K562 (cell line): ENCODE data around the gene WWP2. TPM values are rescaled to one million over a fixed set of nuclear protein-coding genes. Genes with fewer than 3 reads are reported as not detected.

Source experiments
- ATAC-seq: fragments of 200-7000 bp; cut with Tn5 transposase; 3 replicates; pipeline ENCODE4 v1.9.1; 2020; ENCODE audit warnings: moderate library complexity
- BruUV-seq: library from RNA; stranded (reverse); fragments of 400-500 nt; replicated peaks from 2 replicates; lab custom pipeline; 2021; lab: Mats Ljungman, UMichigan
- CTCF ChIA-PET: fragments of 300-600 bp; formaldehyde crosslinking; extraction: SDS; loops from one replicate; lab custom pipeline; 2021; ENCODE audit warnings: low intra/inter-chr PET ratio; lab: Yijun Ruan, JAX
- POLR2A ChIA-PET: fragments of 300-600, 350-650 bp; sonication (Branson Sonifier 250); formaldehyde crosslinking; extraction: SDS; loops from one replicate; lab custom pipeline; 2021; ENCODE audit warnings: antibody characterized with exemption, inconsistent platforms; lab: Yijun Ruan, JAX
- DNase-seq, 4 experiments: peaks; one replicate each; pipeline versions ENCODE4 v3.0.0 to v3.0.0-alpha.2; 2011 to 2018; ENCODE audit warnings: low spot score in 3 of 4, mixed read lengths in 3 of 4; ENCODE audit errors: extremely low read depth in 1 of 4
- FAIRE-seq: peaks from 2 replicates; lab custom pipeline; 2011; peaks lifted over from hg19 to GRCh38; lab: Jason Lieb, UNC
- H2AFZ ChIP-seq: 2 replicates; pipeline ENCODE4 v1.6.0; 2011; ENCODE audit warnings: low read depth, low read length, control low read depth, inconsistent platforms
- H3K27ac ChIP-seq: fragments of 200-600 bp; 3 replicates; pipeline ENCODE4 v1.8.0; 2011; ENCODE audit warnings: low read depth, mild to moderate bottlenecking, control low read depth, inconsistent platforms, low read length, moderate library complexity, mixed read lengths; ENCODE audit errors: extremely low read depth
- H3K27me3 ChIP-seq, 2 experiments: fragments of 300-600 bp in 1 of 2; 2 replicates in 1 of 2; 3 replicates in 1 of 2; pipeline versions ENCODE4 v1.6.0 to v1.8.0; 2011; ENCODE audit warnings: inconsistent platforms in 2 of 2, low read length in 2 of 2, mild to moderate bottlenecking in 1 of 2, mixed read lengths in 1 of 2, moderate library complexity in 1 of 2; ENCODE audit not compliant: control insufficient read depth in 2 of 2, insufficient read depth in 2 of 2
- H3K36me3 ChIP-seq: fragments of 300-600 bp; 3 replicates; pipeline ENCODE4 v1.8.0; 2011; ENCODE audit warnings: mild to moderate bottlenecking, low read length, inconsistent platforms; ENCODE audit not compliant: control insufficient read depth, insufficient read depth
- H3K4me1 ChIP-seq, 2 experiments: fragments of 200-600 bp in 1 of 2; replicated peaks in 1 of 2; 2 replicates in 1 of 2; 3 replicates in 1 of 2; pipeline versions ENCODE4 v1.5.1 to v1.8.0; 2011; ENCODE audit warnings: inconsistent platforms in 2 of 2, low read length in 2 of 2, mild to moderate bottlenecking in 1 of 2, mixed read lengths in 1 of 2, moderate library complexity in 1 of 2; ENCODE audit not compliant: control insufficient read depth in 2 of 2, insufficient read depth in 2 of 2
- H3K4me2 ChIP-seq: 2 replicates; pipeline ENCODE4 v1.6.1; 2011; ENCODE audit warnings: low read length, control low read depth, inconsistent platforms, mixed read lengths; ENCODE audit not compliant: insufficient read depth
- H3K4me3 ChIP-seq: fragments of 200-600 bp; sonication (generic), shearing (Covaris generic); 2 replicates; pipeline ENCODE4 v1.5.1; 2016; ENCODE audit warnings: control low read depth, inconsistent platforms
- H3K79me2 ChIP-seq: fragments of 200-600 bp; 3 replicates; pipeline ENCODE4 v1.8.0; 2011; ENCODE audit warnings: low read length, inconsistent platforms; ENCODE audit not compliant: control insufficient read depth, insufficient read depth
- H3K9ac ChIP-seq, 2 experiments: 2 replicates each; pipeline versions ENCODE4 v1.6.0 to v1.6.1; 2011; ENCODE audit warnings: low read depth in 2 of 2, low read length in 2 of 2, control low read depth in 1 of 2, inconsistent platforms in 1 of 2, mild to moderate bottlenecking in 1 of 2, mixed read lengths in 1 of 2; ENCODE audit not compliant: insufficient read depth in 1 of 2
- H3K9me1 ChIP-seq: one replicate; pipeline ENCODE4 v1.6.0; 2011; ENCODE audit warnings: inconsistent platforms, mild to moderate bottlenecking, low read length, moderate library complexity; ENCODE audit not compliant: control insufficient read depth, insufficient read depth
- H3K9me3 ChIP-seq: replicated peaks from 2 replicates; pipeline ENCODE4 v1.5.1; 2011; ENCODE audit warnings: low read depth, low read length, inconsistent platforms; ENCODE audit not compliant: control insufficient read depth, insufficient read depth
- H4K20me1 ChIP-seq: replicated peaks from 2 replicates; pipeline ENCODE4 v1.6.1; 2011; ENCODE audit warnings: low read length, inconsistent platforms, mixed read lengths; ENCODE audit not compliant: control insufficient read depth, insufficient read depth
- ATF2 ChIP-seq: sonication (generic); formaldehyde crosslinking; IDR thresholded peaks from 2 replicates; pipeline ENCODE4 v1.8.1; 2022; ENCODE audit warnings: missing genetic modification reagents
- BRF2 ChIP-seq: IDR thresholded peaks from 3 replicates; pipeline ENCODE4 v1.6.1; 2011; ENCODE audit warnings: borderline replicate concordance, mild to moderate bottlenecking; ENCODE audit not compliant: insufficient read length, insufficient read depth
- EP400 ChIP-seq: fragments of 450-650 bp; IDR thresholded peaks from 2 replicates; pipeline ENCODE4 v1.6.1; 2017; ENCODE audit warnings: antibody characterized with exemption, mild to moderate bottlenecking, moderate library complexity
- KLF10 ChIP-seq: fragments of 250-450 bp; sonication (Bioruptor Pico); IDR thresholded peaks from 2 replicates; pipeline ENCODE4 v1.6.1; 2021; ENCODE audit warnings: matching md5 sums
- MAFK ChIP-seq: IDR thresholded peaks from 2 replicates; pipeline ENCODE4 v1.6.1; 2011; ENCODE audit warnings: low read length, improper control_type of control experiment
- NCOA4 ChIP-seq: fragments of 450-650 bp; IDR thresholded peaks from 2 replicates; pipeline ENCODE4 v1.6.1; 2018; ENCODE audit warnings: mild to moderate bottlenecking; ENCODE audit not compliant: partially characterized antibody
- NFIC ChIP-seq: fragments of 450-650 bp; IDR thresholded peaks from 2 replicates; pipeline ENCODE4 v1.6.1; 2017; ENCODE audit warnings: mild to moderate bottlenecking, inconsistent platforms
- NR4A1 ChIP-seq, 2 experiments: fragments of 250-450 bp in 1 of 2; fragments of 450-650 bp in 1 of 2; sonication (Bioruptor Pico) in 1 of 2; IDR thresholded peaks; 2 replicates each; pipeline versions ENCODE4 v1.4.0 to v1.6.1; 2016 to 2020; ENCODE audit warnings: mild to moderate bottlenecking in 2 of 2, missing compliant biosample characterization in 1 of 2, missing genetic modification characterization in 1 of 2, moderate library complexity in 1 of 2
- SMAD2 ChIP-seq: fragments of 150-350 bp; IDR thresholded peaks from 2 replicates; pipeline ENCODE4 v1.6.1; 2014; ENCODE audit warnings: low read depth, mild to moderate bottlenecking, low read length
- TAL1 ChIP-seq: fragments of 450-650 bp; IDR thresholded peaks from 2 replicates; pipeline ENCODE4 v1.6.1; 2016; ENCODE audit warnings: mild to moderate bottlenecking
- TSHZ1 ChIP-seq: fragments of 250-450 bp; sonication (Bioruptor Pico); IDR thresholded peaks from 2 replicates; pipeline ENCODE4 v1.4.0; 2020; ENCODE audit warnings: mild to moderate bottlenecking, moderate library complexity
- ZNF175 ChIP-seq: fragments of 200-800 bp; sonication (Bioruptor generic); IDR thresholded peaks from 2 replicates; pipeline ENCODE4 v1.6.1; 2016; ENCODE audit warnings: low read depth, mild to moderate bottlenecking, missing genetic modification characterization, missing compliant biosample characterization
- ZNF239 ChIP-seq: fragments of 250-450 bp; sonication (Bioruptor Pico); IDR thresholded peaks from 2 replicates; pipeline ENCODE4 v1.4.0; 2020; ENCODE audit warnings: mild to moderate bottlenecking
- ZNF41 ChIP-seq: fragments of 250-450 bp; sonication (Bioruptor Pico); conservative IDR thresholded peaks from 2 replicates; pipeline ENCODE4 v1.4.0; 2020; ENCODE audit warnings: mild to moderate bottlenecking
- ZNF764 ChIP-seq: fragments of 250-450 bp; sonication (Bioruptor Pico); IDR thresholded peaks from 2 replicates; pipeline ENCODE4 v1.4.0; 2020; ENCODE audit warnings: low read depth, mild to moderate bottlenecking, moderate library complexity
- WGBS: fragments of 100-300 bp; shearing (Covaris generic); methylation state at CpG from one replicate; pipeline ENCODE4 v1.1.6; 2016; ENCODE audit warnings: low coverage, mixed read lengths; ENCODE audit not compliant: insufficient coverage; ENCODE audit errors: missing lambda C conversion rate; 5-methylcytosine and 5-hydroxymethylcytosine counted together
- in situ Hi-C: fragments of 300-500 bp; cut with MboI; formaldehyde crosslinking; loops from 4 replicates; pipeline ENCODE4 v1.15.0; 2018; ENCODE audit warnings: inconsistent platforms, mixed read lengths
- intact Hi-C: fragments of 100-400 bp; cut with micrococcal nuclease; formaldehyde crosslinking; loops from 2 replicates; pipeline ENCODE4 v1.14.2; 2022
- polyA plus RNA-seq, 8 experiments: library from polyadenylated mRNA; depleted of rRNA in 4 of 8; stranded (reverse) in 5 of 8; unstranded in 3 of 8; fragments of >200 nt; fragmentation: Nextera tagmentation in 2 of 8; fragmentation: Illumina TruSeq in 1 of 8; extraction: Ambion mirVana in 2 of 8; extraction: Trizol in 1 of 8; gene quantifications; 2 replicates each; pipeline versions ENCODE4 v1.2.1 to v1.2.3, GENCODE V29; 2011 to 2014; ENCODE audit warnings: inconsistent platforms in 1 of 8, missing spikeins in 1 of 8
- total RNA-seq, 7 experiments: library from RNA; depleted of rRNA in 6 of 7; stranded (reverse); fragments of >200 nt in 6 of 7; fragmentation: Illumina TruSeq in 2 of 7; extraction: Trizol in 2 of 7; gene quantifications; 2 replicates each; pipeline versions ENCODE4 v1.2.1 to v1.2.3, GENCODE V29; 2011 to 2021; ENCODE audit warnings: low replicate concordance in 1 of 7

Gene WWP2
- total and polyA plus RNA-seq, 9 of the 15 experiments (the other 6 are each of a cell fraction or from before 2014, with no cell fraction given), result 1.9 to 34.4 (median 14.6) TPM

GRCh38 chr16:69720822-69721430, 41.2 kb upstream of the WWP2 start:
- in situ Hi-C loops, result no loop called here
- intact Hi-C loops, result no loop called here
- no peaks in the 10 kb centered on the region for H3K9me1 ChIP-seq
- H3K9ac ChIP-seq, result peak overlapping the region in 1 of 2 experiments; percentile 24; a peak in 1 of 4 replicates
- ATAC-seq (no peak), FAIRE-seq (no peak), DNase-seq (no peak)
- H3K36me3 ChIP-seq, result peaks cover 27% of the 10 kb centered on the region; the same call in 1 of the 3 replicates
- BruUV-seq, result no TSS peak
- WGBS, result 93% methylated on average over 7 of the region's 10 CpGs
- CTCF ChIA-PET, result no interaction called here
- peaks cover 31% of the 10 kb centered on the region for H3K79me2 ChIP-seq
- no peak overlapping the region for H3K4me2 ChIP-seq
- no peak overlapping the region for H3K4me3 ChIP-seq
- no peaks in the 10 kb centered on the region for H3K9me3 ChIP-seq
- H3K27me3 ChIP-seq, result no peaks in the 10 kb centered on the region; a peak in 1 of 5 replicates
- H2AFZ ChIP-seq, result peak overlapping the region; percentile 83; the same call in 1 of the 2 replicates
- peaks cover 17 to 24% of the 10 kb centered on the region in 2 experiments; a peak in 4 of 5 replicates for H3K4me1 ChIP-seq
- POLR2A ChIA-PET, result interaction anchor here (1.0 to 8.6 kb wide), 4 partner anchors 12 to 20 kb away, joined by 4 to 66 read pairs (median 6); no protein-coding TSS in a partner anchor
- no peaks in the 10 kb centered on the region for H4K20me1 ChIP-seq
- no peak for TF ChIP-seq EP400
- TF ChIP-seq NCOA4, result no peak
- TF ChIP-seq NFIC, result no peak
- TF ChIP-seq NR4A1 (CRISPR knock-in tag; IDR thresholded peaks at IDR 0.05), result no peak
- no peak for TF ChIP-seq NR4A1 (tag; IDR thresholded peaks at IDR 0.05)
- no peak for TF ChIP-seq ZNF764 (CRISPR knock-in tag)
- TF ChIP-seq TSHZ1 (CRISPR knock-in tag), result no peak
- TF ChIP-seq ZNF41 (CRISPR knock-in tag), result no peak
- TF ChIP-seq ZNF175 (CRISPR knock-in tag), result no peak
- no peak for TF ChIP-seq ZNF239 (CRISPR knock-in tag)
- TF ChIP-seq ATF2 (CRISPR knock-in tag), result no peak
- no peak for TF ChIP-seq BRF2
- TF ChIP-seq KLF10, result no peak
- no peak for TF ChIP-seq MAFK
- TF ChIP-seq SMAD2, result no peak
- no peak for TF ChIP-seq TAL1
- H3K27ac ChIP-seq, result no peak overlapping the region
